GM18867 (cell line): ENCODE measurements around the gene SPATA12.

ENCODE experiments used
- ATAC-seq: cut with Tn5 transposase; IDR thresholded peaks from one replicate; pipeline ENCODE4 v1.9.1; 2021; ENCODE audit warnings: mild to moderate bottlenecking, moderate library complexity; ENCODE audit not compliant: unreplicated experiment

Gene SPATA12, protein sequence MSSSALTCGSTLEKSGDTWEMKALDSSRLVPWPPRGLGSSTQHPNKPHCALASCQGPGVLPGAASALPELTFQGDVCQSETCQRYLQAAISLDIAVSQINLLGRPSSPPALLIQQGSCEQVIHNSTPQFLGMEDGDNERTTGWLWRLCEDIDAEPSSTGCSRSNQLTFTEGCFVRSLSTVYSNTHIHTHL

DNA sequence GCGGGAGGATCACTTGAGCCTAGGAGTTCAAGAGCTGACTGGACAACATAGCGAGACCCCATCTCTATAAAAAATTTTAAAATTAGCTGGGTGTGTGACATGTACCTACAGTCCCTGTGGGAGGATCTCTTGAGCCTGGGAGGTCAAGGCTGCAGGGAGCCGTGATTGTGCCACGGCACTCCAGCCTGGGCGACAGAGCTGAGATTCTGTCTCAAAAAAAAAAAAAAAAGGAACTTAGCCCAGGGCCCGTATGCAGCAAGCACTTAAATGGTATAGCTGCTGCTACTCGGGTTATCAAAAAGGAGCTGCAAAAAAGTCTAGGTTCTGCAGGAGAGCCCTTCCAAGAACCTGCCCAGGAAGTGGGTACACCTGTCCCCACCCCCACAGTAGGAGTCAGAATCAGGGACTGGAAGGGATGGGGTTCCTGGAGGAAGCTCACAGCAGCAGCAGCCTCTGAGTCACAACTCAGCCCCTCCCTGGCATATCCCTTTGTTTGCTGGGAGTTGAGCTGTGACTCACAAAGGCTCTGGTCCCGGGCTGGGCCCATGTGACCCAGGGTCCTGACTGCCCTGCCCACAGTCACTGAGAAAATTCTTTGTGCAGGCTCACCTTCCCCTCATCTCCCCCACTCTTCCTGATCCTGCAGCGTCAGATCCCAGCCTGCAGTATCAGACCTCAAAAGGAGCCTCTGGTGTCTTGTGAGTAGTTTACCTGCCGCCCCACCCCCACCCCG is at the start of gene SPATA12:
Gene SPATA12, plus strand, starts transcription at position 576 of the 733 bp plus-strand sequence. CDS start 13,031 bp downstream, outside the sequence.
- ATAC-seq: no peak

DNA sequence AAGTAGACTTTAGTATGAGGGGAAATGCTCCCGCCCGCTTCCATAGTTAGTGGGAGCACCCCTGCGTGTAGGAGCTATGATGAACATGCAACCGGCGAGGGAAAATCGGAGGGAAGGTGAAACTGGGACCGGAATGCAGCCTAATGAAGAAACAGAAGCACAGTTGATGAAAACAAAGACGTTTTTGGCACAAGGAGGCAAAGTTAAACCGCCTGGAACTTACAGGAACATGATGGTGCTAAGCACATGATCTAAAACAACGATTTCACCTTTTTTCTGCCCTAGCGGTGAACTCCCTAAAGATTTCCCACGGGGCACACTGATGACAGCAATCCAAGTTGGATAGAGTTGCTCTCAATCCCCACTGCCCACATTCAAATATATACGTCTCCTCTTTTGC is 49.4 kb upstream of the SPATA12 start:
- no peak for ATAC-seq

DNA sequence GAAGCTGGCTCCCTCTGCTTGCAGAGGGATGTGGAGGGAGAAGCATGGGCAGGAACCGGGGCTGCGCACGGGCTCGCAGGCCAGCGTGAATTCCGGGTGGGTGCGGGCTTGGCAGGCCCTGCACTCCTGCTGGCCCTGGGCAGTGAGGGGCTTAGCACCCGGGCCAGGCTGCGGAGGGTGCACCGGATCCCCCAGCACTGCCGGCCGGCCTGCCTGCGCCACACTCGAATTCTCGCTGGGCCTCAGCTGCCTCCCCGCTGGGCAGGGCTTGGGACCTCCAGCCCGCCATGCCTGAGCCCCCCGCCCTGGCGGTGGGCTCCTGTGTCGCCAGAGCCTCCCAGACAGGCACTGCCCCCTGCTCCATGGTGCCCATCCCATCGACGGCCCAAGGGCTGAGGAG is 47.6 kb upstream of the SPATA12 start:
- ATAC-seq: no peak

DNA sequence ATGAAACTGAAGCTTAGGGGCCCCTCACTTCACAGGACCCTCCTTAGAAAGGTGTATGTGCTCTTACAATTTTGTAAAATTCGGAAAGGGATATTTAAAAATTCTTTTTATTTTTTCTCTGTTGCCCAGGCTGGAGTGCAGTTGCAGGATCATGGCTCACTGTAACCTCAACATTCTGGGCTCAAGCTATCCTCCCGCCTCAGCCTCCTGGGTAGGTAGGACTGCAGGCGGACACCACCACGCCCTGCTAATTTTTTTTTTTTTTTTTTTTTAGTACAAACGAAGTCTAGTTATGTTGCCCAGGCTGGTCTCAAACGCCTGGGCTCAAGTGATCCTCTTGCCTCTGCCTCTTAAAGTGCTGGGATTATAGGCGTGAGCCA is 45.1 kb upstream of the SPATA12 start:
- ATAC-seq: no peak

DNA sequence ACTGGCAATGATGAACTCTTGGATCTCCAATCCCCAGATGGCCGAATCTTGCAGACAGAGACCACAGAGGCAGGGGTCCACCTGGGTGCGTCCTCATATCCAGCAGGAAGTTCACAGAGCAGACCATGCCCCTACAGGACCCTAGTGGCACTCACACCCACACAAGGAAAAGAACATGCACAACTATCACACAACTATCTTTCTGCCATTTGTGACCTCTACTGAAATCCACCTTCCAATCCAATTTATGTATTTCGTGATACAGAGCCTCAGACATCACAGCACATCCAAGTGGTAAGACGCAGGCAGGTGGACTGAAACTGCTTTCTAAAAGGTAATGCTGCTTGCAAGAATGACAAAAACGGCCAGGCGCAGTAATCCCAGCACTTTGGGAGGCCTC is 44.6 kb upstream of the SPATA12 start:
- no peak for ATAC-seq

DNA sequence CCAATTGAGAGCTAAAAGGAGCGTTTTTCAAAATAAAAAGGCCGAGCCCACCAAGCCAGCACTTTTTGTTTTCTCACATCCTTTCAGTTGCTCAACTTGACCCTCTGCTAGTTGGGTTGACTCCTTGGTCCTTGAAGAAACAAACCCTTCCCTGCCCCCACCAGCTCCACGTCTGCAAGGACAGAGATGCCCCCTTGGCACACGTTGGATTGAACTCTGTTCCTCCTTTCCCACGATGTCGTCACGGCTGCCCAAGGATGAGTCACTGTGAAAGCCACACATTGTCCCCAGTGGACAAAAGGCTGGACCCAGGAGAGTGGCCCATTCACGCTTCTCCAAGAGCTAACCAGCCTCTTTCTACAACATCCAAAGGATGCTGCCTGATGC is 43.0 kb upstream of the SPATA12 start:
- no peak for ATAC-seq

DNA sequence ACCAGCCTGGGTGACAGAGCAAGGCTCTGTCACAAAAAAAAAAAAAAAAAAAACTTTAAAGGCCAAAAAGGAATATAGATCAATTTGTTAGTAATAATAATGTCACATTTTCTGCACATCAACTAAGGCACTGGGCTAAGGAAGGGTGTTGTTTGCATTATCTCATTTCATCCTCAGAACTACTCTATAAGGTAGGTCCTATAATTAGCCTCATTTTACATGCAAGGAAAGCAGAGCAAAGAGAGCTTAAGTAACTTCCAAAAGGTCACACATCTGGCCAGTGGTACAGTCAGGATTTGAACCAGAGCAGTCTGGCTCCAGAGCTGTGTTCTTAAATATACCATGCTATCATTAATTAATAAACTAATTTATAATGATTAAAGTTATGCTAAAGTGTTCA is 42.2 kb upstream of the SPATA12 start:
- ATAC-seq: no peak

DNA sequence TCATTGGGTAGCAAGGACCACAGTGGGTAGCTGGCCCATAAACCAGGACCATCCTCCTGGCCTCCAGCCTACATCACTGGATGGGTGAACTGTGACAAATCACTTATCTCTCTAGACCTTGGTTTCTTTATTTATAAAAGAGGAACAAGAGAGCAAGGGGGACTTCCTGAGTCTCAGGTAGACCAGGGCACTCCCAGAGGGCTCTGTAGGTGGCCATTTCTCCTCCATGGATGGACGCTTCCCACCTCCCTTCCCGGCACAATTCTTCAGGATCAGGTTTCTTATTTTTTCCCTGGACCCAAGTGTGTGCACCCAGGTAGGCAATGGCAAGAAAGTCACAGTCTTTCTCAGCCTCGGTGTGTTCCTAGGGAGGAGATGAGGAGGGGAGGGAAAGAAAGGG is 41.4 kb upstream of the SPATA12 start:
- ATAC-seq: no peak

DNA sequence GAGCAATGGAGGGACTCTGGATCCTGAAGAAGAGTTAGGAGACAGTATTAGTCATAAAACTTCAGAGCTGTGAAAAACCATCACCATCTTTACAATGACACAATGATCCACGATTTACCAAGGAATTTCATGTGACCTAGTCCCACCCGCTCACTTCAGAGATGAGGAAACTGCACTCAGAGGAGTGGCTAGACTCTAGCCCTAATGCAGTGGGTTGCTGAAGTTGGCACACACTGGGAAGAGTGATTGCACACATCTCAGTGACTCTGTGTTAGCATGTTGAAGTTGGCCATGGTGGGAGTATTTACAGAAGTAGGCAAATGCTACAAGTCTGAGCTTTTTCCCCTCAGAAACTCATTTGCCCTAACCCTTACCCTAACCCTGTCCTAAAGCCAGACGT is 35.2 kb upstream of the SPATA12 start:
- ATAC-seq: no peak

DNA sequence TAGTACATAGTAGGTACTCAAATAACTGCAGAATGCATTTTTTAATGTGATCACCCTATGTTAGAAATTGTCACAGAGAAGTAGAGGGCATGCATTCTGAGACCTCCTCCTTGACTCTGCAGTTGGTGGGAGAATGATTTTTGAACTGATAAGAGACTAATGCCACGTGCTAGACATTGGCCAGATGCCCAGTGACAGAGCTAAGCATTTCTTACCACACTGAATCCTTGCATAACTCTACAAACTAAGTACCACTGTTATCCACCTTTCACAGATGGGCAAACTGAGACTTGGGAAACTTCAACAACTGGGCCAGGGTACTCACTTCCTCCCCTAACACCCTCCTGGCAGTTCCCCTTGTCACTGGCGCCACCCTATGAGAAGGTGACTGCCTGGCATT is 33.5 kb upstream of the SPATA12 start:
- no peak for ATAC-seq

DNA sequence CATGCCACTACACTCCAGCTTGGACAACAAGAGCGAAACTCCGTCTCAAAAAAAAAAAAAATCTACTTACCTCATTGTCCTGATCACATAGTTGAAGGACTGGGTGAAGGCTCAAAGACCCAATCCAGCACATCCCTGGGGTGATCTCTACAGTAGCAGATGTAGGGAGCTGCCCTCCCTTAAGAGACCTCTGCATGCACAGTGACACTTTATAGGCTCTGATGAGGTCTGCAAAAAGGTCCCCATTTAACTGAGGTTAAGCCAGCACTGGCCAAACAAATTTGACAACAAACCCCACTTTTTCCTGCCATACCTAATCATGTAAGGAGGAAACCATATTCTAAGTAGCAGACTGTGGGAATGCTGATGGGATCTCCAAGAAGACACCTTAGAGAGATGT is 31.1 kb upstream of the SPATA12 start:
- ATAC-seq: no peak

DNA sequence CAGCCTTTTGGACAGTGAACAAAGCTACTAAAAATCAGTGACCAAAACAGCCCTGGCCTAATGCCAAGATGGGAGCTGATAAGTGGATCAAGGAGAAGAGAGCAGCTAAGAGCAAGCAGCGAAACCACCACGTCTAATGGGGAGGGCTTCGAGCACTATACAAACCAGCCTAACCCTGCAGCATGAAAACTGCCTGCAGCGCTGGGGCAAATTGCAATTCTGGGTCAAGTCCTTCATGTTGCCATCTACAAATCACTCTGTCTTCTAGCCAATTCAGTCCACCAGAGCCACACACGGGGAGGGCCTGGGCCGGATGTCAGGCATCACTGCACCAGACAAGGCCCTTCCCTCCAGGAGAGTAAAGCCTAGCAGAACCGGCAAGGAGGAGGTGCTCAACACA is 30.5 kb upstream of the SPATA12 start:
- ATAC-seq: no peak

DNA sequence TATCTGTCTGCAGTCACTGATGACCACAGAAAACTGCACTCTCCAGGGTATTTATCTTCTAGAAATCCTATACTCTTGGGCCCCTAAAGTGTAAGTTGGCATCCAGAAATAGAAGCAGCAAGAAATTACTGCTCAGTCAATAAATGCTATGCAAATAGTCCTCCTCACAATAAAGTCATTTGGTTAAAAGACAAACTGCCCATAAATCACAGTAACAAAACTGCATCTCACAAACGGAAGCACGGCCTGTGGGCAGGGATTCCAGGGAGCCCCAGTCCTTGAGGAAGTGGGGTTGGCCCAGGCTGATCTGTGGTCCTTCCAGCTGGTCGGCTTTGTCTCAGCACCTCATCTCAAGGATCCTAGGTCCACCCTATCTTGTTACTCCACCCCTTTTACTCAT is 29.7 kb upstream of the SPATA12 start:
- no peak for ATAC-seq

DNA sequence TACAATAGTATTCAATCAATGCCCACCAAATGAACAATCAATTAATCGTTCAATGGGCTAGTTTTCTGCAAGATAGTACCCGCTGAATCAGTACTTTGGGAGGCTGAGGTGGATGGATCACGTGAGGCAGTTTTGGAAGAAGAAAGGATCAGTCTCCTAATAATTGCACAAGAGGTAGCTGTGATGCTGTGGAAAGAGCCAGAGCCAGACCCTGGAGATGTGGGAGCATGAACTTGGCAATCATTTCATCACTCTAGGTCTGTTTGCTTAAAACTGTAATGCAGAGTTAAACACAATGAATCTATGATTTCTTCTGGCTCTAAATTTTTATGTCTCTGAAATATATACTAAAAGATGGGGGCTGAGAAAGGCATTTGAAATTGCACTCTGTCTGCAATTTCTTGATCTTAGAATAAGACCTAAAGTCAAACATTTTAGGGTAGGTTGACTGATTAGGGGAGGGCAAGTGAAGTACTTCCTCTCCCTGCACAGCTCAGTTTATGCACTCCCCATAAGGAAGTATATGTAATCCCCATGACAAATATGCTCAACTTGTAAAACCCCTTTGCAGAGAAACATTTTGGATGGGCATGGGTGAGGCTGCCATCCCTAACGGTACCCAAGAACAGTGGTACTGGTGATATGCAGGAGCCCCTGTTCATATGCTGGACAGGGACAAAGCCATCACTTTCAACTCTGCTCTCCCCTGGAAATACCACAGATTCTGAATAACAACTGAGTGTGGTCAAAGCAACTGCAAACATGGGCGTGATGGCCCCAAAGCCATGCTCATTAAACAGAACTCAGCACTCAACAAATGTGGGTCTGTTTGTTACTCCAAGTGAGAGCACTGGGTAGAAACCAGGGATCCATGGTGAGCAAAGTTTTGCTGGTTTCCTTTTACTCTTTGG is 28.6 kb upstream of the SPATA12 start:
- no peak for ATAC-seq

DNA sequence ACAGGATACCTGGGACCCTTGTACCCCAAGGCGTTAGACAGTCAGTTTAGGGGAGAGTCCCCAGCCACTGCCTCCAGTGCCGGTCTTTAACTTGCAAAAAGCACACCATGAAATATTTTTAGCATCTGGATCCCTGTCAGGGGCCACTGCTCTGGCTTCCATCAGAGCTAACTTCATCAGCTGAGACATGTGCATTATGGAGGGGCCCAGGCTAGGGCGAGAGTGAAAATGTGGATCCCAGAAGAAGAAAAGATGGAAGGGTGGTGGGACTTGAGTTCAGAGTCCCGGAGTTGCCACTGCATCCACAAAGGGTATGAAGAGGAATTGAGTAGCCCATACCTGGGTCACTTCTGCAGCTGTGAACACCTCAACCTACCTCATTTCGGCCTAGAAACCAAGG is 23.5 kb upstream of the SPATA12 start:
- no peak for ATAC-seq

DNA sequence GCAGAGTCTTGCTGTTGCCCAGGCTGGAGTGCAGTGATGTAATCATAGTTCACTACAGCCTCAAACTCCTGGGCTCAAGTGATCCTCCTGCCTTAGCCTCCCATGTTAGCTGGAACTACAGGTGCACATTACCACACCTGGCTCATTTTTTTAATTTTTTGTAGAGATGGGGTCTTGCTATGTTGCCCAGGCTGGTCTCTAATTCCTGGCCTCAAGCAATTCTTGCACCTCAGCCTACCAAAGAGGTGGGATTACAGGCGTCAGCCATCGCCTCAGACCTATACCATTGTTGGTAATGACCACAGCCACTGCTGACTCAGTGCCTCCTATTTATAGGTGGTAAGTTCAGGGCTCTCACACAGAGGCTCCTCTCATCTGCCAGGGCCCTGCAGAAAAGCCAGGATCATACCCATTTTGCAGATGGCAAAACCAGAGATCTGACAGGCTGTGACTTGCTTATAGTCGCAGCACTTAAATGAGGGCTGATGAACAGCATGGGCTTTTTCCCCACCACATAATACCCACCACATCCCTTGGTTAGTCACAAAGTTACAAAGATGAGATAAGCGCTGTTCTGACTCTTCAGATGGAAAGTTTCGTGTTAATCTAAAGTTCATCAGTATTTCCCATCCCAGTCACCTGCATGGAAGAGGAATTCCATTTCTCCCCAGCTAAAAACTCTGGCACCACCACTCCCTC is 21.8 kb upstream of the SPATA12 start:
- no peak for ATAC-seq

DNA sequence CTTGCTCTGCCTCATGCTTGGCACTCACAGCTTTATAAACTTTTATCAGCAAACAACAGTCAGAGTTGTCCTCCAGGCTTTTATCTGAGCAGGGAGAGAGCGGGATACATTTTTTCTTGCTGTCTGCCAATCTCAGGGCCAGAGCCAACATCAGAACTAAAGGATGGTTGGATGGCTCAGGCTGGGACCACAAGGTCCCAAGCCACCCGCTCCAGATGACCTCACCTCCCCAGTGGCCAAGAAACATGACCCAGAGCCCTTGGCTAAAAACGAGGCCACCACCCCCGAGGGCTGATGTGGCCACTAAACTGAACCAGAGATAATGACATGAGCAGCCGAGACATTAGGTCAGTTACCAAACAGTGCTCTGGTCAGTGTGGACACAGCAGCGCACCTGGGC is 18.8 kb upstream of the SPATA12 start:
- ATAC-seq: no peak

DNA sequence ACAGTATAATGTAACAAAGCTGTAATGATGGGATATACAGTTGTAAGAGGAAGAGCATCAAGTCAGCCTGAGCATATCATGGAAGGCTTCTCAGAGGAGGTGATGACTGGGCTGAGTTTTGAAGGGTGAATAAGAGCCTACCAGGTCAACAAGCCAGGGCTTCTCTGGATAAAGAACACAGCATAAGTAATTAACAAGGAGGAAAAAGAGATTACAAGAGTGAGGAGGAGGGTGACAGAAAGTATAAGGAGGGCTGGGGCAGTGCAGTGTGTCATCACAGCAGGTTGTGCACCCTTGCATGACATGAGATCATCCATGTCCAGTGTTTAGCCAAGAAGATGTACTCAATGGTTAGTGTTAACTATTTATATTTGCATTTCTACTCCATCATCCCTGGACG is 16.9 kb upstream of the SPATA12 start:
- no peak for ATAC-seq

DNA sequence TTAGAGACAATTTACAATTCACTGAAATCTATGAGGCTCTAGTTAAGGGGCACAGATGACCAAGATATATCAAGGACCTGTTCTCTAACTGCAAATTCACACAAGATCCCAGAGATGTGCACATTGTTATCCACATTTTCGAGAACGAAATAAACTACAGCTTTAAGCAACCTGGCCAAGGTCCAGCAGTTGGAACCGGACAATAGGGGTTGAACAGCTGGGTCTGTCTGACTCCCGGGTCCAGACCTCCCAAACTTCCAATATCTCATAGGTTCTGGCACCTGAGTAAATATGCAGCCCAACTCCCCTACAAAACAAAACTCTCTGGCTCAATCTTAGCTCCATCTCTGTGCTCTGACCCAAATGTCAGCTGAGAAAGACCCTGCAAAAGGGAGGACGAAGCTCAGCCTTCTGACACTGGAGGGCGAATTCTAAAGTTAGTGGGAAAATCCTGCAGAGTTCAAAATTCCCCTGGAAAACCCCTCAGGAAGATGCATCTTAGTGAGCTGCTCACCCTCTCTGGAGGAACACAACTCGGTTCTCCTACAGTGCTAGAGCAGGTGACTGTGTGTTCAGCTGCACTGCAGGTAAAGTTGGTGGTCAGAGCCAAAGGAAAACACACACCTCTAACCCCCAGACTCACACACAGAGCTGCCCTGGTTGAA is 14.2 kb upstream of the SPATA12 start:
- no peak for ATAC-seq

DNA sequence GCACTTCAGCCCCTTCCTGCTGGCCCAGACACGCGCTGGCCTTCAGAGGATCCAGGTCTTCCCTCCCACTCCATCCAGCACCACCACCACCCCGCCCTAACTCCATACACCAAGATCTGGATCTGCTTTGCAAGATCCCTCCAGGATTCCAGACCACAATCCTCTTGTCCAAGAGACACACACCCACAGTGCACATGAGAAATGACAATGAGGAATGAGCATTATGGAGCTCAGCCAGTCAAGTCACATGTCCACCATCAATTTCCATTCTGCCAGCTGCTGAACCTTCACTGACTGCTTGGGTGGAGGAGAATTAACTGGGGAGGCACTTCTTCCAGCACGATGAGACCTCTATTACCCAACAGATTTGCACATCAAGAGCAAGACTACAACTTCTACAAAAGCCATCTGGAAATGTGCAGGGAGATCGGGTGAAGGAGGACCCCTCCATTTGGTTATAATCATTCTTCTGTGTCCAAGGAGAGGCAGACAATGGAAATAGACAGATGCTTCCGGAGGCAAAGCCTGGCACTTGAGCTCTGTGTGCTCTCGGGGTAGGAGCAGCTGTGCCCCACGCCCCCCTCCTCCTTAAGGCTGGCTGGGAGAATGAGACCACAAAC is 12.3 kb upstream of the SPATA12 start:
- ATAC-seq: no peak
